ENCODE results near the gene FRMD4A. TPM values are rescaled to one million over a fixed set of nuclear protein-coding genes. Genes with fewer than 3 reads are reported as not detected.

Gene FRMD4A
- total RNA-seq, 2 experiments from 2014 or later = 7.1 to 7.2 TPM

DNA sequence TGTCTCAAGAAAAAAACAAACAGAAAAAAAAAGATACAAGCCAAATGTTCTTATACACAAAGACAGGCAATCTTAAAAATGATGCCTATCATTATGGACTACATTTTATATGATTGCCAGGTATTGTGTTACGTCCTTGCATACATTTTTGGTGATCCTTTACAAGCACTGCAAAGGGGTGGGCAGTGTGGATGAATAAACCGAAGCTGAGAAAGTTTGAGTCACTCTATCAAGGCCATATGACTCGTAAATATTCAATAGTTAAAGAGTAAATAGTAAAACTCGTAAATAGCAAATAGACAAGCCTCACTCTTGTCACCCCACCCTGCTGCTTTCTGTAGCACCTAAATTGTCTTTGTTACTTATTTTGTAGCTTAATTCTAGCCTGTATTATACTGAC, 326.2 kb downstream of the FRMD4A start:
- Mint-ChIP-seq H3K4me3 (no peak overlapping the region), H3K27ac (no peak overlapping the region), H3K4me1 (peaks cover 37% of the 10 kb centered on the region), H3K9me3 (no peaks in the 10 kb centered on the region), H3K27me3 (peaks cover 7% of the 10 kb centered on the region), H3K36me3 (no peaks in the 10 kb centered on the region)
- no peak for DNase-seq

DNA sequence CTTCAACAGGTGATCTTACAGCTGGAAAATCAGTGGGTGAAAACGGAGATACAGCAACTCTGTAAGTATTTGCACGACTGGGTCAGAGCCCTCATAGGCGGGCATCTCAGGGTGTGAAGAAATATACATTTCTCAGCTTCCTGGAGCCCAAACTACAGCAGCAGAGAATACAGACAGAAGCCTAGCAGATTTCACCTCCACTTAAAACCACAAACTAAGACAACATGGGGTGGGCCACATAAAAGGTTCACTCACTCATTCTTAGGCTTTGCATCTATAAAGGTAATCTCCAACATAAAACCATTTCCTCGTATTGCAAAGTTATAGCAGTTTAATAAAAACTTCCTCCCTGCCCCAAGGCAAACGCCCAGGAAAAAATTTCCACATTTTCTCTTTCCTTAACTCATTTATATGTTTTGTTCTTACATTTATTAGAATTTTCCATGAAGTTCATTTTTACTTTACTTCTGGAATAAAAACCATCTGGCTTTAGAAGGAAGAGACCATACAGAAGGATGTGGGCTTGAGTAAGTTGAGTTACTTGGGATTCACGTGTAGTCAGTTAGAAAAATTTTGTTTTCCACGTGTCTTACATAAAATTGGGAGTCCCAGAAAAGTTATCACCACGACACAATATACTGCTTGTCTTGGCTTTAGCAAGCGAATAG, 327.1 kb downstream of the FRMD4A start:
- peaks cover 3% of the 10 kb centered on the region for H3K36me3 Mint-ChIP-seq
- peaks cover 31% of the 10 kb centered on the region for H3K4me1 Mint-ChIP-seq
- H3K4me3 Mint-ChIP-seq = no peak overlapping the region
- H3K27me3 Mint-ChIP-seq = peaks cover 7% of the 10 kb centered on the region
- no peak overlapping the region for H3K27ac Mint-ChIP-seq
- DNase-seq = no peak
- H3K9me3 Mint-ChIP-seq = peaks cover 4% of the 10 kb centered on the region

DNA sequence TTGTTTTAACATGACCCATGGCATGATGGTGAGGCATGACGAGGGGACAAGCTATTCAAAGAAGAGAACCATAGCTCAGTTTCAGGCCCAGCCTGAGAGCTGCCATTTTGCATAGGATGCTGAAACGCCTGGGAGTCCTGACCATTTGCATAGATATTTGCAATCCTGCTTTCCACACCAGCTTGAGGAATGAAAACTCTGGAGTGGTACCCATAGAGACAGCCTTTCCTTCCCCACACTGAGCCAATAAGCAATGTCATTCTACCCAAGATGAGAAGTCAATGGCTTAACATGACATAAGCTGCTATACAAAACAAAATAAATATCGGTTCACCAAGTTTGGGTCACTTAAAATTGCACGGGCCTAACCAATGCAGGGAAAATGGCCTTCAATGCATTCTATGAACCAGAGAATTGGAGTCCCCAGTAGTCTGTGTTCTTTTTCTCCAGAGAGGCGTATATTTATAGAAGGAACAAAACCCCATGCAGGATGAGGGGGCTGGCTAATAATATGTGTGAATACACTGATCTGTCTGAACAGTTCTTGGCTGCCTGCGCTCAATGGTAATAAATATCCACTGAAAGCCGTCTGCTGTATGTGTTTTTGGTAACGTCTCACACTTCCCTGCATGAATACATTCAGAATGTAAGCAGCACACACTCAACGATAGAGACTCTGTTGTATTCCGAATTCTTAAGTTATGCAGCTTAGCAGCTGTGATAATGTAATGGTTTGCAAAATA, 329.3 kb downstream of the FRMD4A start:
- peaks cover 9% of the 10 kb centered on the region for H3K9me3 Mint-ChIP-seq
- DNase-seq = no peak
- H3K27me3 Mint-ChIP-seq = peaks cover 3% of the 10 kb centered on the region
- peaks cover 3% of the 10 kb centered on the region for H3K36me3 Mint-ChIP-seq
- no peak overlapping the region for H3K4me3 Mint-ChIP-seq
- H3K4me1 Mint-ChIP-seq = peaks cover 18% of the 10 kb centered on the region
- H3K27ac Mint-ChIP-seq = no peak overlapping the region

DNA sequence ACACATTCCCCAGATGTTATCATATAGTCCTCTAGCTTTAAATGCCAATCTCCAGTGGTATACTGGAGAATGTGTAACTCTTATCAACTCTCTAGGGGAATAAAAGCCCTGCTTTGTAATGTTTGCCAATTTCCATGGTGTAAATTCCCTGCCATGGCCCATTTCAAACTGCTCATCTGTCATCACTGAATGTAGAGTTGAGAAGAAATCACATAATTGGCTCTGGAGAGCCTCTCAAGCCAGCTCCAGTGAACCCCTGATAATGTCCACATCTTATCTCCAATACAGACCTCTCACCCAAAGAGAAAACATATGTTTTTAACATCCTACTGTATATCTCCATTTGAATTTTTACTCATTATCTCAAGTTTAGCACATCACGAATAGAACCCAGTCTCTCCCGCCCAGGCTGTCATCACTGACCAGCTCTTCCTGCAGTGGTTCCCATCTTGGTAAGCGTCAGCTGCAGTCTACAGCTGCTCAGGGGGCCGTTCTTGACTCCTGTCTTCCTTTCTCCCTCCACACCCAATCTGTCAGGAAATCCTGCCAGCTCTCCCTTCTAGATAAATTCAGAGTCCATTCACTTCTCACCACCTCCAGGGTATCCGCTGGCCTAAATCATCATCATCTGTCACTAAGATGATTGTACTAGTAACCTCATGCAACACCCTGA, 332.4 kb downstream of the FRMD4A start:
- Mint-ChIP-seq H3K27ac (no peak overlapping the region), H3K36me3 (peaks cover 3% of the 10 kb centered on the region), H3K9me3 (peaks cover 9% of the 10 kb centered on the region), H3K4me3 (no peak overlapping the region), H3K27me3 (peaks cover 3% of the 10 kb centered on the region), H3K4me1 (peaks cover 12% of the 10 kb centered on the region)
- no peak for DNase-seq

DNA sequence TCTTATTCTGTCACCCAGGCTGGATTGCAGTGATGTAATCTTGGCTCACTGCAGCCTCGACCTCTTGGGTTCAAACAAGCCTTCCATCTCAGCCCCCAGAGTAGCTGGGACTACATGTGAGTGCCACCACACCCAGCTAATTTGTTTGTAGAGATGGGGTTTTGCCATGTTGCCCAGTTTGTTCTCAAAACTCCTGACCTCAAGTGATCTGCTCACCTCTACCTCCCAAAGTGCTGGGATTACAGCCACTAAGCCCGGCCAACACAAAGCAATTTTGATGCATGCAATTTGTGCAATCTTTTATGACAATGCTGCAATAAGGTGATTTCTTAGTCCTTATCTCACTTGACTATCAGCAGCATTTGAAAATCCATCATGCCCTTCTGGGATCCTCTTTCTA, 333.1 kb downstream of the FRMD4A start:
- Mint-ChIP-seq H3K36me3 (peaks cover 3% of the 10 kb centered on the region), H3K27me3 (peaks cover 3% of the 10 kb centered on the region), H3K27ac (no peak overlapping the region), H3K4me1 (peaks cover 6% of the 10 kb centered on the region), H3K4me3 (no peak overlapping the region), H3K9me3 (peaks cover 9% of the 10 kb centered on the region)
- no peak for DNase-seq

DNA sequence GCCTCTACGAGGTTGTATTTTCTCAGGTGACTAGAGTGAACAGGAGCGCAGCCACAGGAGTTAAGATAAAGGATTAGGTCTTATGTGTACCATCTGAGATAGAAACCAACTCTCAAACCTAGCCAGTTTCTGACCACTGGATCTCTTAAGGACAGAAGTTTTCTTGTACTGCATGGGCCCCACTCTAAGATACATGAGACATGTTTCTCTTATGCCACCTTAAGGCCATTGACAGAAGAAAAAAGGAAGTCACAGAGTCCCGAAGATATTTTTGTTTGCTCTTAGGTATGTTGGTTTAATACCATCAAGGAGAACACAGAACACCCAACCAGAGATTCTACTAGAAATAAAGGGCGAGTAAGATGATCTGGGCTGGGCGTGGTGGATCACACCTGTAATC, 335.8 kb downstream of the FRMD4A start:
- Mint-ChIP-seq H3K9me3 (peaks cover 9% of the 10 kb centered on the region), H3K27ac (no peak overlapping the region), H3K4me1 (peaks cover 3% of the 10 kb centered on the region), H3K36me3 (peaks cover 3% of the 10 kb centered on the region), H3K27me3 (no peaks in the 10 kb centered on the region), H3K4me3 (no peak overlapping the region)
- DNase-seq = no peak

DNA sequence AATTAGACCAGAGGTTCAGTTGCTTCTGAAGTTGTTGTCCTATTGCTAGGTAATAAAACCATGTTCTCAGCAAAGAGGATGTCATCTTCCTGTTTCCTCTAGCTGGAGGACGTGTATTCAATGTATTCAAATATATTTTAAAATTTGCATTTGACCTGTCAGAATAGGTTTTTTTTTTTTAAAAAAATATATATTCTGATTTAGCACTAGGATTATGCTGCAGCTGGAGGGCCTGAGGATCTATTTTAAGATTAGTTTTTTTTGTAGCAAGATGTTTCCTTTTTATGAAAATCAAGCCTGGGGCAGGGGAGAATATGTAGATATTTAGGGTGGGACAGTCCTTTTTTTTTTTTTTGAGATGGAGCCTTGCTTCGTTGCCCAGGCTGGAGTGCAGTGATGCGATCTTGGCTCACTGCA, 337.0 kb downstream of the FRMD4A start:
- DNase-seq = no peak
- peaks cover 3% of the 10 kb centered on the region for H3K4me1 Mint-ChIP-seq
- H3K9me3 Mint-ChIP-seq = peaks cover 4% of the 10 kb centered on the region
- no peak overlapping the region for H3K27ac Mint-ChIP-seq
- no peaks in the 10 kb centered on the region for H3K27me3 Mint-ChIP-seq
- no peaks in the 10 kb centered on the region for H3K36me3 Mint-ChIP-seq
- H3K4me3 Mint-ChIP-seq = no peak overlapping the region

DNA sequence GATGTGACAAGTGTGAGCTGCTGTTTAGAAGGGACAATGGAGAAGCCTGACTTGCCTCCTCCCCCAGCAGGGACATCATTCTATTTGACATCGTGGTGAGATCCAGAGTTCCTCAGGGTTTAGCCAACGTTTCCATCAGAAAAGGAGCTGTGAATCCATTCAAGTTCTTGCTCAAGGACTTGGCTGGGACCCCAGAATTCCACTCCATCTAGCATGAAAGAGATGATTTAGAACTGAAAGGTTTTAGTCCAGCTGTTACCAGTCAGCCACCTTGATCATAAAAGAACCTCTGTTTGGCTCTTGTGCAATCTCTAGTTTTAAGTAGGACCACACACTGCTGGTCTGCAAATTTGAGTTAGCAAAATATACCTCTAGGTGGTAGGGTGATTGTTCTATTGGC, 337.6 kb downstream of the FRMD4A start:
- Mint-ChIP-seq H3K9me3 (no peaks in the 10 kb centered on the region), H3K36me3 (no peaks in the 10 kb centered on the region), H3K4me3 (no peak overlapping the region), H3K4me1 (peaks cover 3% of the 10 kb centered on the region), H3K27ac (no peak overlapping the region), H3K27me3 (no peaks in the 10 kb centered on the region)
- no peak for DNase-seq

DNA sequence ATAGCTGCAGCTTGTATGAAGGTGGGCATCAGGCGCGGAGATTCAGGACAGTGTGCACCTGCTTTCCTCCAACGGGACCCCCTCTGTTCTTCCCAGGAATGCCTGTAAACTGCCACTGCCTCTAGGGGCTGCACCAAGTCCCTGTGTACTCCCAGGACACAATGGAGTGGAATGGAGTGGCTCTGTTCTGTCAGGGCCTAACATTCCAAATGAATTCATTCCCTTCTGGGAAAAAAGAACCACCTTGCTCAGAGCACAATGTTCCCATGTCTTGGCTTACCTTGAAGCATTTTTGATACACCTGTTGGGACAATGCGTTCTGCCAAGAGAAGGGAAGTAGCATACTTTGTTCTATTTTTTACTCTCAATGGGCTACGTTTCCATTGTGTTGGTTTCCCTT, 339.4 kb downstream of the FRMD4A start:
- no peak overlapping the region for H3K27ac Mint-ChIP-seq

DNA sequence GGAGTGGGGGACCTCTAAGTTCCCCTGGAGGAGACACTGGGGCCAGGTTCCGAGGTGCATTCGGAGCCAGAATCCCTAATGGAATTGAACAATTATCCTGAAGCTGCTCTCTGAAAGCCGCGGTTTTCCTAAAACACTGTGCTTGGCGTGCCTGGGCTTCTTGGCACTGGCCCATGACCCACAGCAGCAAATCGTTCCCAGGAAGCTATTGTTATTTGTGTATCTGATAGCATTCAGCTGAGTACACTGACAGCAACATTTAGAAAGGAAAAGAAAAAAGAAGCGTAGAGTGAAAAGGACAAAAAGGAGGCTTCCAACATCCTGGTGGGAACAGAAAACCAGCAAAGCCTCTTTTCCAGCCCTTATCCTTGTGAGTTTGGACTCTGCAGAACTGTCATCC, 339.8 kb downstream of the FRMD4A start:
- no peak for DNase-seq
- Mint-ChIP-seq H3K4me3 (no peak overlapping the region), H3K36me3 (no peaks in the 10 kb centered on the region), H3K9me3 (no peaks in the 10 kb centered on the region), H3K27ac (no peak overlapping the region), H3K27me3 (no peaks in the 10 kb centered on the region), H3K4me1 (peaks cover 10% of the 10 kb centered on the region)

More for the DNA sequence above, 339.4 kb downstream of the FRMD4A start:
- Mint-ChIP-seq H3K27me3 (no peaks in the 10 kb centered on the region), H3K4me3 (no peak overlapping the region), H3K4me1 (peaks cover 10% of the 10 kb centered on the region), H3K9me3 (no peaks in the 10 kb centered on the region), H3K36me3 (no peaks in the 10 kb centered on the region)
- no peak for DNase-seq

DNA sequence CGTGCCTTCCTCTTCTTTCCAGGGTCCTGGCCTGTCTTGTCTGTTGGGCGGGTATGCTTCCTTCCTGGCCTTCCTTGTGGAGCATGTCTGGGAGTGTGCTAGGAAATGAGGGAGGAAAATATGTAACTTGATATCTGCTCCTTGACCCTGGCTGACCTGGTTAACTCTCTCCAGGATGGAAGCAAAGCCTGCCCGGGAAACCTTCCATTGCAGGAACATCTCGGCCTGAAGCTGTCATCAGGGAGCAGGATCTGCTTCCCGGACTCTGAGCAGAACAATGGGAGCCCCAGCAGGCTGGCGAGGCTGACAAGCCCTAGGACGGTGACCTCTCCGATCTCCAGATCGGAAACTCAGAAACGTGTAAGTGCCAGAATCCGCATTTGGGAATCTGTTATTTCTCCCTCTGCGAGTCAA, 340.3 kb downstream of the FRMD4A start:
- DNase-seq = no peak
- Mint-ChIP-seq H3K27me3 (no peaks in the 10 kb centered on the region), H3K4me1 (peaks cover 10% of the 10 kb centered on the region), H3K27ac (no peak overlapping the region), H3K9me3 (no peaks in the 10 kb centered on the region), H3K36me3 (no peaks in the 10 kb centered on the region), H3K4me3 (no peak overlapping the region)

DNA sequence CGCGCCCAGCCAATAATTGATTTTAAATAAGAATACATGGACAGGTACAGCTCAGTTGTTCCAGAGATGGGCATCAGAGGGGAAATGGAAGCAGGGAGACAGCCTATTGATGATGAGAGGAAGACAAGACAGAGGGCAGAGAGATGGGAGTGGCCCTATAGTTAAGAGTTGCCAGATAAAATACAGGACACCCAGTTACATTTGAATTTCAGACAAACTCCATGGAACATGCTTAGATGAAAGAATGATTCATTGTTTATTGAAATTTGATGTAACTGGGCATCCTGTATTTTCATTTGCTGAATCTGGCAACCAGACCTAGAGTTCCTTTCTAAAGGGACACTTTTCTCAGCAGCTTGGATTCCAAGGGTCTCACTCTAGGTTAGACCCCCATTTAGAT, 341.1 kb downstream of the FRMD4A start:
- no peaks in the 10 kb centered on the region for H3K9me3 Mint-ChIP-seq
- H3K27ac Mint-ChIP-seq = no peak overlapping the region
- H3K36me3 Mint-ChIP-seq = no peaks in the 10 kb centered on the region
- peaks cover 10% of the 10 kb centered on the region for H3K4me1 Mint-ChIP-seq
- H3K27me3 Mint-ChIP-seq = no peaks in the 10 kb centered on the region
- no peak for DNase-seq
- H3K4me3 Mint-ChIP-seq = no peak overlapping the region

DNA sequence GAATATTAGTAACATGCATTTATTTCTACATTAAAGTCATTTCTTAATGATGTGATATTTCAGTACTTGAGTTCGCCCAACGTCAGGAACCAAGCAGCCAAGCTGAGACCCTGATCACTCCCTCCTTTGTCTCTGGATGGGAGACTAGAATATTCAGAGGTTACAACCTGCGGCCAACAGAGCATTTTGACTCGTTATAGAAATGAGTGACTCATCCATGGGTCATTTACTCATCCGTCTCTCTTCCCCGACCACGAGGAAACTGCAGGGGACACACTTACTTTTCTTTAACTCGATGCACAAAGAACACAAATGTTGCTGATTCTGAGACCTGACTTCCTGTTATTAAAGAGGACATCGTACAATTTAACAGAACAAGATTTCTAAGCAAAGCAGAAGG, 343.3 kb downstream of the FRMD4A start:
- no peak overlapping the region for H3K4me3 Mint-ChIP-seq
- peaks cover 10% of the 10 kb centered on the region for H3K4me1 Mint-ChIP-seq
- H3K27ac Mint-ChIP-seq = no peak overlapping the region
- no peaks in the 10 kb centered on the region for H3K27me3 Mint-ChIP-seq
- no peaks in the 10 kb centered on the region for H3K36me3 Mint-ChIP-seq
- DNase-seq = no peak
- no peaks in the 10 kb centered on the region for H3K9me3 Mint-ChIP-seq

DNA sequence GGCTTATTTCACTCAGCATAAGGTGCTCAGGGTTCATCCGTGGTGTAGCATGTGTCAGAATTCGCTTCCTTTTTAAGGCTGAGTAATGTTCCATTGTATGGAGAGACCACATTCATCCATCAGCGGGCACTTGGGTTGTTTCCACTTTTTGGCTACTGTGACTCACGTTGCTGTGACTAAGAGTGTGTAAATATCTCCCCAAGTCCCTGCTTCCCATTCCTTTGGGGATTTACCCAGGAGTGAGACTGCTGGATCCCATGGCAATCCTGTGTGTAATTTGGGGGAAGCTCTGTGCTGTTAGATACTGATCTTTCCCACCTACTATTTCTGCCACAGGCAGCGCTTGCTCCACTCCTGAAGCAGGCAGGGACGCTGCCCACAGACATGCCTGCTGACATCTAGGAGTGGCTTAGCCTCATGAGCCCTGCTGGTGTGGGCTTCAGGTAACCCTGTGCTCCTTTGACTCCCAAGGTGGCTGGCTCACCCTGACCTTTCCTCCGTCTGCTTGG, 346.0 kb downstream of the FRMD4A start:
- no peaks in the 10 kb centered on the region for H3K36me3 Mint-ChIP-seq
- no peaks in the 10 kb centered on the region for H3K9me3 Mint-ChIP-seq
- peaks cover 10% of the 10 kb centered on the region for H3K4me1 Mint-ChIP-seq
- H3K4me3 Mint-ChIP-seq = no peak overlapping the region
- H3K27ac Mint-ChIP-seq = no peak overlapping the region
- DNase-seq = no peak
- H3K27me3 Mint-ChIP-seq = no peaks in the 10 kb centered on the region

DNA sequence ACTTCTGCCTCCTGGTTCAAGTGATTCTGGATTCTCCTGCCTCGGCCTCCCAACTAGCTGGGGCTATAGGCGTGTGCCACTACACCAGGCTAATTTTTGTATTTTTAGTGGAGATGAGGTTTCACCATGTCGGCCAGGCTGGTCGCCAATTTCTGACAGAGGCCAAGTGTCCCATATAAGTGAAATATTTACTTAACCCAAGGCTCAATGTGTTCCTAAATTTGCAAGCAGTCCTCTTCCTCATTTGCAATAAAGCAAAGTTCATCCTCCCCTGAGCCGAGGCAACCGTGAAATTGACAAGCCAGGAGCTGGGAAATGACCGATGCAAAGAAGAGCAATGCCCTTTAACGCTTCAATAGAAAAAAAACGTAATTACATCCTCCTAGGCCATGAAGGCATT, 347.7 kb downstream of the FRMD4A start:
- Mint-ChIP-seq H3K4me3 (no peak overlapping the region), H3K27ac (no peak overlapping the region), H3K36me3 (no peaks in the 10 kb centered on the region), H3K4me1 (peaks cover 10% of the 10 kb centered on the region), H3K9me3 (no peaks in the 10 kb centered on the region), H3K27me3 (no peaks in the 10 kb centered on the region)
- DNase-seq = no peak
